ENCODE measurements around the gene BAG2.

DNA sequence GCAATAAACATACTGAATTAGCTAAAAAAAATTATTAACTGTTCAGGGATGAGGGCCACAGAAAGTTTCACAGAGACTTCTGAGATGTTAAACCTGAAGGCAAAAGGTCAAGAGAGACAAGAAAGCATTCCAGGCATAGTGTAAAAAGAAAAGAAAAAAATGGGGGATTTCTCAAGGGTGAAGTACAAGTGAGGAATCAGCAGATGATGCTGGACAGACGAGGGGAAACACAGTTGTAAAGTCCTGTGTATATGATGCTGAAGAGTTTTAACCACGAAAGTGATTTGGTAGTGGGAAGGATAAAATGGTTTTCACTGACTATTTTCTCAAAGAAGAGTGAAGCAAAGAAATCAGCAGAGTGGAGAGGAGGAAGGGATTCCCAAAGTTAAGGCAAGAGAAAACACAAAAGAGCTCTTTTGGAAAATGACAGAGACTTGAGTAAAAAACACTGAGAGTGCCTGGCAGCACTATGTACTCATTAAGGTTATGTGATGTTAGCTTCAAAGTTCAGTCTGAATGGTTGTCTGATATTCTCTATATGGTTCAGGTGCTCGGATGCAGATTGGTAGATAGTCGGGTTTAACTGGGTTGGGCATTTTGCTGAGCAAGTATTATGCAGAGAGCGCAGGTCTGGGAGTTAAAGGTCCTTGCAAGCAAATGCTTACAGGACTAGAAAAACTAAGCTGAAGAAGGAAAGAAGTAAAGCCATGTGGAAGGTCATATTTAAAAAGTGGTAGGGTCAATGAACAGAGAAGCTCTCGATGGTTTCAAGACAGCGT lies 33.6 kb downstream of the BAG2 start:
- TF ChIP-seq POLR2A (IDR thresholded peaks at IDR 0.05), result no peak
- TF ChIP-seq, protein P1, sequence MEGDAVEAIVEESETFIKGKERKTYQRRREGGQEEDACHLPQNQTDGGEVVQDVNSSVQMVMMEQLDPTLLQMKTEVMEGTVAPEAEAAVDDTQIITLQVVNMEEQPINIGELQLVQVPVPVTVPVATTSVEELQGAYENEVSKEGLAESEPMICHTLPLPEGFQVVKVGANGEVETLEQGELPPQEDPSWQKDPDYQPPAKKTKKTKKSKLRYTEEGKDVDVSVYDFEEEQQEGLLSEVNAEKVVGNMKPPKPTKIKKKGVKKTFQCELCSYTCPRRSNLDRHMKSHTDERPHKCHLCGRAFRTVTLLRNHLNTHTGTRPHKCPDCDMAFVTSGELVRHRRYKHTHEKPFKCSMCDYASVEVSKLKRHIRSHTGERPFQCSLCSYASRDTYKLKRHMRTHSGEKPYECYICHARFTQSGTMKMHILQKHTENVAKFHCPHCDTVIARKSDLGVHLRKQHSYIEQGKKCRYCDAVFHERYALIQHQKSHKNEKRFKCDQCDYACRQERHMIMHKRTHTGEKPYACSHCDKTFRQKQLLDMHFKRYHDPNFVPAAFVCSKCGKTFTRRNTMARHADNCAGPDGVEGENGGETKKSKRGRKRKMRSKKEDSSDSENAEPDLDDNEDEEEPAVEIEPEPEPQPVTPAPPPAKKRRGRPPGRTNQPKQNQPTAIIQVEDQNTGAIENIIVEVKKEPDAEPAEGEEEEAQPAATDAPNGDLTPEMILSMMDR (IDR thresholded peaks at IDR 0.05), result no peak
- no peak for TF ChIP-seq EP300 (IDR thresholded peaks at IDR 0.05)
